SKM-1 treated with dmso at 0.1 percent for 144 hours (cell line): Measurements from ENCODE around the gene MCFD2.

Source experiments
- DNase-seq: peaks from one replicate; lab custom pipeline; 2025; ENCODE audit not compliant: unreplicated experiment; lab: John Stamatoyannopoulos, UW

MCFD2 gene

GRCh38 chr2:46875226-46875899 is 40.2 kb downstream of the MCFD2 start:
- DNase-seq: no peak

GRCh38 chr2:46874236-46874929 is 41.2 kb downstream of the MCFD2 start:
- DNase-seq: no peak

- DNase-seq: no peak
Measured at GRCh38 chr2:46873604-46874068, 42.0 kb downstream of the MCFD2 start.

- DNase-seq: no peak
Measured at GRCh38 chr2:46872902-46873603, 42.6 kb downstream of the MCFD2 start.

- DNase-seq: no peak
Measured at GRCh38 chr2:46871976-46872381, 43.6 kb downstream of the MCFD2 start.

- DNase-seq: no peak
Measured at GRCh38 chr2:46870051-46870839, 45.4 kb downstream of the MCFD2 start.

- no peak for DNase-seq
Measured at GRCh38 chr2:46869621-46870020, 46.0 kb downstream of the MCFD2 start.

- no peak for DNase-seq
Measured at GRCh38 chr2:46866770-46867246, 48.8 kb downstream of the MCFD2 start.

GRCh38 chr2:46865181-46865970 is 50.2 kb downstream of the MCFD2 start:
- DNase-seq: no peak

GRCh38 chr2:46863882-46864281 is 51.7 kb downstream of the MCFD2 start:
- DNase-seq: no peak

- DNase-seq: no peak
Measured at GRCh38 chr2:46862514-46862913, 53.1 kb downstream of the MCFD2 start.

- no peak for DNase-seq
Measured at GRCh38 chr2:46861916-46862315, 53.7 kb downstream of the MCFD2 start.

- DNase-seq: no peak
Measured at GRCh38 chr2:46859482-46859881, 56.1 kb downstream of the MCFD2 start.

- DNase-seq: no peak
Measured at GRCh38 chr2:46858702-46859090, 56.9 kb downstream of the MCFD2 start.

GRCh38 chr2:46857871-46858701 is 57.5 kb downstream of the MCFD2 start:
- DNase-seq: no peak

GRCh38 chr2:46856336-46856735 is 59.3 kb downstream of the MCFD2 start:
- DNase-seq: no peak

- DNase-seq: no peak
Measured at GRCh38 chr2:46855805-46856204, 59.8 kb downstream of the MCFD2 start.

- no peak for DNase-seq
Measured at GRCh38 chr2:46854260-46854659, 61.3 kb downstream of the MCFD2 start.

- no peak for DNase-seq
Measured at GRCh38 chr2:46852598-46852997, 63.0 kb downstream of the MCFD2 start.
